ENCODE measurements around the gene USP15.

- TF ChIP-seq EZH2 (IDR thresholded peaks at IDR 0.05) (no peak), POLR2AphosphoS5 (IDR thresholded peaks at IDR 0.05; ENCODE audit: borderline replicate concordance, low read depth, low read length) (no peak)
Measured at GRCh38 chr12:62285284-62285683, 25.1 kb downstream of the USP15 start.

Data from SK-N-MC (cell line).